Liver (tissue), 9 donors: ENCODE results near the gene PTPMT1. TPM values are rescaled to one million over a fixed set of nuclear protein-coding genes. Genes with fewer than 3 reads are reported as not detected.
A peak's percentile ranks its signal among the peaks of the same experiment; 100 is the strongest.
"Not testable (repeated sequence)": the region's sequence is repeated elsewhere in the genome, so short reads cannot be mapped to it uniquely, and the experiment has no call there.

Experiments
- DNase-seq: peaks from one replicate; pipeline ENCODE4 v3.0.0-alpha.2; 2017; ENCODE audit warnings: low spot score
- H3K27ac ChIP-seq, 2 donors: one replicate each; pipeline ENCODE4 v1.7.0; 2013; ENCODE audit warnings: inconsistent platforms in 2 of 2, low read length in 2 of 2, control low read depth in 1 of 2, low read depth in 1 of 2, mild to moderate bottlenecking in 1 of 2
- H3K27me3 ChIP-seq, 4 donors: one replicate each; pipeline versions ENCODE4 v1.6.1 to v1.7.0; 2013; ENCODE audit warnings: low read length in 3 of 4, inconsistent platforms in 1 of 4, mild to moderate bottlenecking in 1 of 4, moderate library complexity in 1 of 4; ENCODE audit not compliant: control insufficient read depth in 4 of 4, insufficient read depth in 4 of 4
- H3K36me3 ChIP-seq, 4 donors: one replicate each; pipeline versions ENCODE4 v1.6.1 to v1.7.0; 2013; ENCODE audit warnings: low read length in 3 of 4, mild to moderate bottlenecking in 3 of 4, low read depth in 1 of 4, moderate library complexity in 1 of 4; ENCODE audit not compliant: control insufficient read depth in 4 of 4, insufficient read depth in 3 of 4
- H3K4me1 ChIP-seq, 4 donors: one replicate each; pipeline versions ENCODE4 v1.6.1 to v1.7.0; 2013; ENCODE audit warnings: low read length in 3 of 4, mild to moderate bottlenecking in 3 of 4, moderate library complexity in 1 of 4; ENCODE audit not compliant: control insufficient read depth in 4 of 4, insufficient read depth in 4 of 4
- H3K4me3 ChIP-seq, 3 donors: one replicate each; pipeline versions ENCODE4 v1.6.1 to v1.7.0; 2013; ENCODE audit warnings: low read length in 3 of 3, control low read depth in 1 of 3, low read depth in 1 of 3, mild to moderate bottlenecking in 1 of 3
- H3K9ac ChIP-seq, 2 donors: one replicate each; pipeline ENCODE4 v1.7.0; 2013; ENCODE audit warnings: low read length in 2 of 2, mild to moderate bottlenecking in 2 of 2, moderate library complexity in 2 of 2, control low read depth in 1 of 2, low read depth in 1 of 2
- H3K9me3 ChIP-seq, 4 donors: one replicate each; pipeline versions ENCODE4 v1.6.1 to v1.7.0; 2013; ENCODE audit warnings: low read length in 3 of 4; ENCODE audit not compliant: control insufficient read depth in 4 of 4
- EGR1 ChIP-seq, 2 donors: IDR thresholded peaks; 2 replicates each; pipeline ENCODE4 v1.6.1; 2016 to 2018; ENCODE audit warnings: antibody characterized with exemption in 2 of 2, low read depth in 2 of 2
- FOXA1 ChIP-seq: IDR thresholded peaks from 2 replicates; pipeline ENCODE4 v1.6.1; 2016; ENCODE audit warnings: antibody characterized with exemption
- FOXA2 ChIP-seq: IDR thresholded peaks from 2 replicates; pipeline ENCODE4 v1.6.1; 2016; ENCODE audit warnings: antibody characterized with exemption
- GABPA ChIP-seq, 2 donors: IDR thresholded peaks in 1 of 2; conservative IDR thresholded peaks in 1 of 2; 2 replicates each; pipeline ENCODE4 v1.6.1; 2016; ENCODE audit warnings: antibody characterized with exemption in 2 of 2, mild to moderate bottlenecking in 1 of 2, moderate library complexity in 1 of 2
- HNF4A ChIP-seq, 2 donors: conservative IDR thresholded peaks; 2 replicates each; pipeline ENCODE4 v1.6.1; 2016; ENCODE audit warnings: antibody characterized with exemption in 2 of 2, mild to moderate bottlenecking in 2 of 2
- HNF4G ChIP-seq: IDR thresholded peaks from 2 replicates; pipeline ENCODE4 v1.6.1; 2016; ENCODE audit warnings: antibody characterized with exemption
- JUND ChIP-seq, 2 donors: IDR thresholded peaks; 2 replicates each; pipeline ENCODE4 v1.6.1; 2016; ENCODE audit warnings: antibody characterized with exemption in 2 of 2
- NR2F2 ChIP-seq: IDR thresholded peaks from 2 replicates; pipeline ENCODE4 v1.6.1; 2016; ENCODE audit warnings: antibody characterized with exemption
- RAD21 ChIP-seq, 2 donors: IDR thresholded peaks; 2 replicates each; pipeline ENCODE4 v1.6.1; 2016; ENCODE audit warnings: antibody characterized with exemption in 2 of 2, mild to moderate bottlenecking in 2 of 2
- SP1 ChIP-seq: IDR thresholded peaks from 2 replicates; pipeline ENCODE4 v1.6.1; 2018; ENCODE audit warnings: antibody characterized with exemption, mild to moderate bottlenecking
- WGBS: extraction: QIAGEN DNeasy Blood & Tissue Kit; methylation state at CpG from one replicate; pipeline ENCODE4 v1.1.7; 2013; 5-methylcytosine and 5-hydroxymethylcytosine counted together
- polyA plus RNA-seq, 2 donors: library from polyadenylated mRNA; stranded (reverse) in 1 of 2; unstranded in 1 of 2; fragments of 200-250 nt in 1 of 2; fragments of >200 nt in 1 of 2; fragmentation: Nextera tagmentation in 1 of 2; extraction: Ambion mirVana in 1 of 2; gene quantifications; one replicate each; pipeline versions ENCODE4 v1.2.1 to v1.2.3, GENCODE V29; 2013 to 2015
- total RNA-seq, 2 donors: library from RNA; depleted of rRNA; stranded (reverse); fragments of >200 nt; gene quantifications; one replicate each; pipeline ENCODE4 v1.2.3, GENCODE V29; 2014
- TF ChIP-seq, protein P1 (sequence below): IDR thresholded peaks from 2 replicates; pipeline ENCODE4 v1.6.1; 2016; ENCODE audit warnings: antibody characterized with exemption, mild to moderate bottlenecking
- TF ChIP-seq, protein P2 (sequence below): IDR thresholded peaks from 2 replicates; pipeline ENCODE4 v1.6.1; 2016; ENCODE audit warnings: antibody characterized with exemption
- TF ChIP-seq, protein P3 (sequence below): fragments of 150-350 bp; IDR thresholded peaks from 2 replicates; pipeline ENCODE4 v1.5.1; 2017; ENCODE audit warnings: improper control_type of control experiment, low read depth, low read length; ENCODE audit not compliant: missing input control
- donor health status: healthy.
- donor health status: healthy.
- donor health status: healthy.
- donor health status: healthy.
- donor health status: healthy.

Gene PTPMT1
- total and polyA plus RNA-seq, 4 donors = 28.7 to 40.4 (median 33.5) TPM

DNA sequence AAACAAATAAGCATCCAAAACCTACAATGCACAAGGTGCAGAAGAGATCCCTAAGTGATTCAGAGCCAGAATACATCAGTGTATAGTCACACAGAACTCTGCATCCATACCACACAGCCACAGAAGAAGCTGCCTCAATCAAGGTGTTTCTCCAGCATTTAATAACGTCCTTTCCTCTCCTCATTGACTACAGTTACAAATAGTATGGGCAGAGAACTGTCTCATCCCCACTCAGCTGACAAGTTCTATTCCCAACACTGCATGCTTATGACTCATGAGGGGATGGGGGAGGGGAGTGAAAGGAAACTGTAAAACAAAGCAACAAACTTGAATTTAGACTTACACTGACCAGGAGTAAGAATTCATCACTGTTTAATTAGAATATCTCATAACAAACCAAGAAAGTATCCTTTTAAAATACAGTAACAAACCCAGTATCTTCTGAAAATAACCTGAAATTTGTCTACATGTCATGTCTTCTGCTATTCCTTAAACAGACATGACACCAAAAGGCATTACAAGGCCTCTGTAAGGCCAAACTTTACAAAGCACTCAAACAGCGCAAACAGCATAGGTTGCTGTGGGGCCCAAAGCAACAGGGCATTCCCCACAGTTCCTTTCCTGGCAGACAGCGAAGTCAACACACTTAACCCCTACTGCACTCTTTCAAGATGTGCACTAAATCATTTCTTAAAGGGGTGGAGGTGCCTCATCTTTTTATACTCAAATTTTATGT is 41.7 kb upstream of the PTPMT1 start:
- Histone ChIP-seq H3K27ac (peak overlapping the region; percentile 58 to 64), H3K4me3 (no peak overlapping the region), H3K36me3 (no peaks in the 10 kb centered on the region), H3K9me3 (no peaks in the 10 kb centered on the region), H3K4me1 (peaks cover 8 to 56% (median 33%) of the 10 kb centered on the region in 4 donors), H3K9ac (peak overlapping the region in 1 of 2 donors; percentile 17), H3K27me3 (no peaks in the 10 kb centered on the region)
- DNase-seq = no peak
- 19% methylated on average over 3 of the region's 3 CpGs for WGBS
- TF ChIP-seq SP1 (no peak), JUND (IDR thresholded peaks at IDR 0.05) (peak; percentile 90 to 95)

DNA sequence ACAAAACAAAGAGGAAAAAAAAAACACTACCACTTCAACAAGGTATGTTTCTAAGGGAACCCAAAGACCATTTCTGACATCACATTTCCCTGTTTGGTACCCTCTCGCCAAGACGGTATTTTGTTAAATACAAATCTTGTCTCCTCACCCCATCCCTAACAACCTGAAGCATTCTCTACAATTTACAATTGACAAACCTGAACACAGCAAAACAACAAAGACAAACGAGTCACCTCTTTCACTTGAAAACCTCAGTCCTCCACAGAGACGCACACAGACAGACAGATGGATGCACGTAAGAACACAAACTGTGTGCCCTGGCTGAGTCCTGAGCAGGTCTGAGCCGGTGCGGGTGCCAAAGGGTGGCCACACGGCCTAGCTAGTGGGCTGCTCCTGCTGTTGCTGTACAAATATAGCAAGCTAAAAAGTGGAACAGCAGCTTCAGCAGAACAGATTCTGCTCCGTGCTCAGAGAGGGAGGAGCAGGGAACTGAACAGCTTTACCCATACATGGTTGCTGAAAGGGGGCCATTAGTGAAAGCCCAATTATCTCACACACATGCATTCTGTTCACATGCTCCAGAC is 41.0 kb upstream of the PTPMT1 start:
- Histone ChIP-seq H3K9ac (peak overlapping the region in 1 of 2 donors; percentile 42), H3K9me3 (no peaks in the 10 kb centered on the region), H3K27ac (peak overlapping the region; percentile 58 to 64), H3K4me1 (peaks cover 5 to 51% (median 31%) of the 10 kb centered on the region in 4 donors), H3K27me3 (no peaks in the 10 kb centered on the region), H3K36me3 (no peaks in the 10 kb centered on the region), H3K4me3 (no peak overlapping the region)
- DNase-seq = no peak
- 40% methylated on average over 9 of the region's 9 CpGs for WGBS
- no peak for TF ChIP-seq HNF4G
- no peak for TF ChIP-seq EGR1 (IDR thresholded peaks at IDR 0.05; ENCODE audit: low read depth in 2 of 2)

DNA sequence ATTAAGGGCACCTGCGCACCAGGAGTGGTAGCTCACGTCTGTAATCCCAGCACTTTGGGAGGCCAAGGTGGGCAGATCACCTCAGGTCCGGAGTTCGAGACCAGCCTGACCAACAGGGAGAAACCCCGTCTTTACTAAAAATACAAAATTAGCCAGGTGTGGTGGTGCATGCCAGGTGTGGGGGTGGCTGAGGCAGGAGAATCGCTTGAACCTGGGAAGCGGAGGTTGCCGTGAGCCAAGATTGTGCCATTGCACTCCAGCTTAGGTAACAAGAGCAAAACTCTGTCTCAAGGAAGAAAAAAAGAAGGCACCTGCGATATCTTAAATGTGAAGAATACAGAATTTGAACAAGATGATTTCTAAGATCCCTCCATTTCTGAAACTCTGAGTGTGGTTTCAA is 39.4 kb upstream of the PTPMT1 start:
- WGBS = 71% methylated on average over 9 of the region's 9 CpGs
- H3K4me1 ChIP-seq = peaks cover 6 to 51% (median 30%) of the 10 kb centered on the region in 4 donors
- not testable (repeated sequence) for H3K4me3 ChIP-seq, H3K9ac ChIP-seq, H3K9me3 ChIP-seq, H3K27ac ChIP-seq, H3K36me3 ChIP-seq, H3K27me3 ChIP-seq, DNase-seq

DNA sequence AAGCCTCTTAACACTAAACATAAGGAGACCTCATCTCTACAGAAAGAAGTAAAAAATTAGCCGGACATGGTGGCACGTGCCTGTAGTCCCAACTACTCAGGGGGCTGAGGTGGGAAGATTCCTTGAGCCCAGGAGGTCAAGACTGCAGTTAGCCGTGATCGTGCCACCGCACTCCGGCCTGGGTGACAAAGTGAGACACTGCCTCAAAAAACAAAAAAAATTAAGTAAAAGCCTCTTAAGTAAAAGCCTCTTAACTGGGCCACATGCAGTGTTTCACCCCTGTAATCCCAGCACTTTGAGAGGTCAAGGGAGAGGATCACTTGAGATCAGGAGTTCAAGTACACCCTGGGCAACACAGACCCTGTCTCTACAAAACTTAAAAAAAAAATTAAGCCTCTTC is 38.2 kb upstream of the PTPMT1 start:
- Histone ChIP-seq H3K9ac (no peak overlapping the region), H3K4me1 (peaks cover 9 to 50% (median 32%) of the 10 kb centered on the region in 4 donors), H3K27me3 (no peaks in the 10 kb centered on the region), H3K36me3 (no peaks in the 10 kb centered on the region), H3K27ac (no peak overlapping the region), H3K9me3 (no peaks in the 10 kb centered on the region), H3K4me3 (no peak overlapping the region)
- TF ChIP-seq, protein P1, sequence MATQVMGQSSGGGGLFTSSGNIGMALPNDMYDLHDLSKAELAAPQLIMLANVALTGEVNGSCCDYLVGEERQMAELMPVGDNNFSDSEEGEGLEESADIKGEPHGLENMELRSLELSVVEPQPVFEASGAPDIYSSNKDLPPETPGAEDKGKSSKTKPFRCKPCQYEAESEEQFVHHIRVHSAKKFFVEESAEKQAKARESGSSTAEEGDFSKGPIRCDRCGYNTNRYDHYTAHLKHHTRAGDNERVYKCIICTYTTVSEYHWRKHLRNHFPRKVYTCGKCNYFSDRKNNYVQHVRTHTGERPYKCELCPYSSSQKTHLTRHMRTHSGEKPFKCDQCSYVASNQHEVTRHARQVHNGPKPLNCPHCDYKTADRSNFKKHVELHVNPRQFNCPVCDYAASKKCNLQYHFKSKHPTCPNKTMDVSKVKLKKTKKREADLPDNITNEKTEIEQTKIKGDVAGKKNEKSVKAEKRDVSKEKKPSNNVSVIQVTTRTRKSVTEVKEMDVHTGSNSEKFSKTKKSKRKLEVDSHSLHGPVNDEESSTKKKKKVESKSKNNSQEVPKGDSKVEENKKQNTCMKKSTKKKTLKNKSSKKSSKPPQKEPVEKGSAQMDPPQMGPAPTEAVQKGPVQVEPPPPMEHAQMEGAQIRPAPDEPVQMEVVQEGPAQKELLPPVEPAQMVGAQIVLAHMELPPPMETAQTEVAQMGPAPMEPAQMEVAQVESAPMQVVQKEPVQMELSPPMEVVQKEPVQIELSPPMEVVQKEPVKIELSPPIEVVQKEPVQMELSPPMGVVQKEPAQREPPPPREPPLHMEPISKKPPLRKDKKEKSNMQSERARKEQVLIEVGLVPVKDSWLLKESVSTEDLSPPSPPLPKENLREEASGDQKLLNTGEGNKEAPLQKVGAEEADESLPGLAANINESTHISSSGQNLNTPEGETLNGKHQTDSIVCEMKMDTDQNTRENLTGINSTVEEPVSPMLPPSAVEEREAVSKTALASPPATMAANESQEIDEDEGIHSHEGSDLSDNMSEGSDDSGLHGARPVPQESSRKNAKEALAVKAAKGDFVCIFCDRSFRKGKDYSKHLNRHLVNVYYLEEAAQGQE = no peak
- TF ChIP-seq FOXA1 = no peak
- TF ChIP-seq FOXA2 = no peak
- TF ChIP-seq, protein P2, sequence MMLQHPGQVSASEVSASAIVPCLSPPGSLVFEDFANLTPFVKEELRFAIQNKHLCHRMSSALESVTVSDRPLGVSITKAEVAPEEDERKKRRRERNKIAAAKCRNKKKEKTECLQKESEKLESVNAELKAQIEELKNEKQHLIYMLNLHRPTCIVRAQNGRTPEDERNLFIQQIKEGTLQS = no peak
- no peak for TF ChIP-seq RAD21 (IDR thresholded peaks at IDR 0.05)
- TF ChIP-seq NR2F2 = no peak
- TF ChIP-seq GABPA (IDR thresholded peaks at IDR 0.05 in 1 of 2, conservative IDR thresholded peaks at IDR 0.05 in 1 of 2) = no peak
- TF ChIP-seq, protein P3, sequence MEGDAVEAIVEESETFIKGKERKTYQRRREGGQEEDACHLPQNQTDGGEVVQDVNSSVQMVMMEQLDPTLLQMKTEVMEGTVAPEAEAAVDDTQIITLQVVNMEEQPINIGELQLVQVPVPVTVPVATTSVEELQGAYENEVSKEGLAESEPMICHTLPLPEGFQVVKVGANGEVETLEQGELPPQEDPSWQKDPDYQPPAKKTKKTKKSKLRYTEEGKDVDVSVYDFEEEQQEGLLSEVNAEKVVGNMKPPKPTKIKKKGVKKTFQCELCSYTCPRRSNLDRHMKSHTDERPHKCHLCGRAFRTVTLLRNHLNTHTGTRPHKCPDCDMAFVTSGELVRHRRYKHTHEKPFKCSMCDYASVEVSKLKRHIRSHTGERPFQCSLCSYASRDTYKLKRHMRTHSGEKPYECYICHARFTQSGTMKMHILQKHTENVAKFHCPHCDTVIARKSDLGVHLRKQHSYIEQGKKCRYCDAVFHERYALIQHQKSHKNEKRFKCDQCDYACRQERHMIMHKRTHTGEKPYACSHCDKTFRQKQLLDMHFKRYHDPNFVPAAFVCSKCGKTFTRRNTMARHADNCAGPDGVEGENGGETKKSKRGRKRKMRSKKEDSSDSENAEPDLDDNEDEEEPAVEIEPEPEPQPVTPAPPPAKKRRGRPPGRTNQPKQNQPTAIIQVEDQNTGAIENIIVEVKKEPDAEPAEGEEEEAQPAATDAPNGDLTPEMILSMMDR = no peak
- TF ChIP-seq HNF4A (conservative IDR thresholded peaks at IDR 0.05) = no peak
- DNase-seq = no peak
- WGBS = 94% methylated on average over 6 of the region's 6 CpGs
